NCI-H2196 (cell line): ENCODE measurements around the gene CALCA.
"Not testable (repeated sequence)": the region's sequence is repeated elsewhere in the genome, so short reads cannot be mapped to it uniquely, and the experiment has no call there.

ENCODE experiments used
- DNase-seq: peaks from one replicate; lab custom pipeline; 2025; ENCODE audit not compliant: unreplicated experiment; lab: John Stamatoyannopoulos, UW

CALCA gene

GRCh38 chr11:14971865-14972580 lies at the start of gene CALCA:
Gene CALCA, minus strand, starts transcription at chr11:14972351. Its CDS starts 1,159 bp downstream, at chr11:14971192.
- DNase-seq, result peak; percentile 63

GRCh38 chr11:15016200-15016599 lies 44.0 kb upstream of the CALCA start:
- DNase-seq, result no peak

- DNase-seq, result no peak
Observed at GRCh38 chr11:15011776-15012345, 39.7 kb upstream of the CALCA start.

GRCh38 chr11:15010865-15011264 lies 38.7 kb upstream of the CALCA start:
- DNase-seq, result no peak

GRCh38 chr11:15006139-15006759 lies 34.1 kb upstream of the CALCA start:
- DNase-seq, result peak; percentile 13

- DNase-seq, result not testable (repeated sequence)
Observed at GRCh38 chr11:14988133-14988532, 16.0 kb upstream of the CALCA start.

- DNase-seq, result no peak
Observed at GRCh38 chr11:14981507-14981906, 9.4 kb upstream of the CALCA start.

- DNase-seq, result no peak
Observed at GRCh38 chr11:14980854-14981253, 8.7 kb upstream of the CALCA start.

GRCh38 chr11:14977101-14977880 lies 5.1 kb upstream of the CALCA start:
- DNase-seq, result no peak

- DNase-seq, result no peak
Observed at GRCh38 chr11:14975252-14975587, 3.1 kb upstream of the CALCA start.

- DNase-seq, result no peak
Observed at GRCh38 chr11:14974515-14975251, 2.5 kb upstream of the CALCA start.

- no peak for DNase-seq
Observed at GRCh38 chr11:14973621-14974514, 1.7 kb upstream of the CALCA start.

- peak; percentile 41 for DNase-seq
Observed at GRCh38 chr11:14972581-14973495, 687 bp upstream of the CALCA start.

GRCh38 chr11:14969901-14970323 lies 2.2 kb downstream of the CALCA start:
- DNase-seq, result peak; percentile 22

- DNase-seq, result no peak
Observed at GRCh38 chr11:14967581-14968243, 4.4 kb downstream of the CALCA start.

GRCh38 chr11:14956111-14956510 lies 16.0 kb downstream of the CALCA start:
- DNase-seq, result no peak

GRCh38 chr11:14954581-14954980 lies 17.6 kb downstream of the CALCA start:
- no peak for DNase-seq

- DNase-seq, result no peak
Observed at GRCh38 chr11:14953904-14954303, 18.2 kb downstream of the CALCA start.
